Posterior cingulate gyrus (tissue), 11 donors: ENCODE data around the gene SHLD1.
"Not testable (repeated sequence)": the region's sequence is repeated elsewhere in the genome, so short reads cannot be mapped to it uniquely, and the experiment has no call there.

Experiments
- DNase-seq, 10 donors: peaks; one replicate each; pipeline versions ENCODE4 v3.0.0 to v3.0.0-alpha.2; 2020 to 2021; ENCODE audit warnings: mixed read lengths in 3 of 10
- intact Hi-C: fragments of 100-400 bp; cut with DNase I; formaldehyde crosslinking; loops from one replicate; pipeline ENCODE4 v1.15.1; 2023

Gene SHLD1

DNA sequence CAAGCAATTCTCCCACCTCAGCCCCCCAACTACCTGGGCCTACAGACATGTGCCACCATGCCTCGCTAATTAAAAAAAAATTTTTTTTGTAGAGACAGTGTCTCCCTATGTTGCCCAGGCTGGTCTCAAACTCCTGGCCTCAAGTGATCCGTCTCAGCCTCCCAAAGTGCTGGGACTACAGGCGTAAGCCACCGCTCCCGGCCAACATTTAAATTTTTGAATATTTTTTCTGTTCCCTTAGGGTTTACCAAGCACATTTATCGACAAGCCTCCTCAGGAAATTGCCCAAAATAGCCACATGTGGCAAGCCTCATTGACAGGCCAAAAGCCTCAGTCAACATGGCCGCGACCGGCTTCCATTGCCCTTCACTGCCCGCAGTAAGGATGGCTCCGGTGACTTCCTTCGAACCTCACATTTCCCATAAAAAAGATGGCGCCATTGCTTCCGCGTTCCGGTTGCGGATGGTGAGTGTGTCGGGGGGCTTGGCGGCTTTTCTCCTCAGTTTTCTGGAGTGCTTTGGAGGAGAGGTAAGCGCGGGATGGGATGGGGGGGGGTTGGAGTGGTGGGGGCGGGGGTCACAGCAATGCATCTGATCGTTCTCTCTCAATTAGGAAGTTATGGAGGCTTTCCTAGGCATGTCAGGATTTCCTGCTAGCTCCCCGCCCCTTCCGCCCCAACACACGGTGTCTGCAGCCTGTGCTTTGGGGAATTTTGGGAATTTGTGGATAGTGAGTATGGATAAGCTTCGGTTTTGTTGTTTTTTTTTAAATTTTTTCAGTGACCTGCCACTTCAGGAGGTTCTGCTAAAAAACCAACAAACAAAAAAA is at the start of gene SHLD1:
SHLD1 (plus strand) TSS at position 450 of the 828 bp plus-strand sequence. CDS start 22,465 bp downstream, outside the sequence.
- intact Hi-C loops = no loop called here
- DNase-seq = peak; percentile 75 to 97 (median 84)

- intact Hi-C loops, DNase-seq: not testable (repeated sequence)
These were observed 47.9 kb upstream of the SHLD1 start for GRCh38 chr20:5702339-5702738.

GRCh38 chr20:5703681-5704101 is 46.5 kb upstream of the SHLD1 start:
- DNase-seq = no peak
- intact Hi-C loops = no loop called here

- intact Hi-C loops = no loop called here
These were observed 44.4 kb upstream of the SHLD1 start for GRCh38 chr20:5705827-5706226.

GRCh38 chr20:5706797-5707196 is 43.4 kb upstream of the SHLD1 start:
- no peak for DNase-seq
- intact Hi-C loops = no loop called here

More at GRCh38 chr20:5705827-5706226, 44.4 kb upstream of the SHLD1 start:
- DNase-seq = no peak

- DNase-seq = no peak
- intact Hi-C loops = no loop called here
These were observed 39.6 kb upstream of the SHLD1 start for GRCh38 chr20:5710551-5710950.

DNA sequence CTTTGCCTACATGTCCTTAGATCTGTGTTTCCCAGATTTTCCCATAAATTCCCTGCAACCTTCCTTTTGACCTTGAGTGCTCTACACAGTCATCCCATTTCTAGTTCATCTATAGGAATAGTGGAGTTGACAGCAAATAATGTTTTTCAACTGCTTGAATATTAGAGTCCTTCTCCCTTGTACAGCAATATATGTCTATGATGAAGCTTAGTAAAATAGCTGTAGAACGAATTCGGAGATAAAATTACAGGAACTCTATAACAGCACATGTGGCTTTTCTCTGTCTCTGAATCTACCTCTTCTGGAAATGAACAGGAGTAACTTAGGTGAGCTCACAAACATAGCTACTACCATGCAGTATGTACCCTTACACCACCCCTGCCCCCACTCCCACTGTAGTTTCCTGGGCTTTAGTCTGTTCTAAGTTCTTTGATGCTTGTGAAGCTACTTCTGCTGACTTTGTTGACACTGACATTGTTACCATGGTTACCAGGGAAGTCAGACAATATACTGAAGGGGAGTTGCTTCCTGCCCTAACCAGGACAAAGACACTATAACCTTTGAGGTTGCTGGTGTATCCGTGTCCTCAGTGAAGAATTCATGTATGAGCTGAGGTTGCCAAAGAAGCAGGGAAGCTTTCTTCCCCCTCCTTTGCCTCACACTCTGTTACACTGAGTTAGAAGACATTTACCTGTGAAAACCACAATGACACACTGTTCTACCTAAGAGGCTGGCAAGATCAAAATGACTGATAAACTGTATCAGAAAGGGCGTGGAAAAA is 35.8 kb upstream of the SHLD1 start:
- intact Hi-C loops = no loop called here
- DNase-seq = no peak

- intact Hi-C loops = no loop called here
- no peak for DNase-seq
These were observed 34.9 kb upstream of the SHLD1 start for GRCh38 chr20:5715071-5715841.

DNA sequence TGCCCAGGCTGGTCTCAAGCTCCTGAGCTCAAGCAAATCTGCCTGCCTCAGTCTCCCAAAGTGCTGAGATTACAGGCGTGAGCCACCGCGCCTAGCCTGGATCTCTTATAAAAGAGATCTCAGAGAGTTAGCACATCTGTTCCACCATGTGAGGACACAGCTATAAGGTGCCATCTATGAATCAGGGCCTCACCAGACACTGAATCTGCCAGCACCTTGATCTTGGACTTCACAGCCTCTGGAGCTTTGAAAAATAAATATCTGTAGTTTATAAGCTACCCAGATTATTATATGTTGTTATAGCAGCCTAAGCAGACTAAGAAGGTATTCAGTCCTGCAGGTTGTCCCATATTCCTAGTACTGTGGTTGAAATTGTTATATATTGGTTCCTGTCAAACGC is 33.2 kb upstream of the SHLD1 start:
- intact Hi-C loops = no loop called here
- no peak for DNase-seq

GRCh38 chr20:5718896-5719595 is 31.2 kb upstream of the SHLD1 start:
- intact Hi-C loops = no loop called here
- DNase-seq = no peak

DNA sequence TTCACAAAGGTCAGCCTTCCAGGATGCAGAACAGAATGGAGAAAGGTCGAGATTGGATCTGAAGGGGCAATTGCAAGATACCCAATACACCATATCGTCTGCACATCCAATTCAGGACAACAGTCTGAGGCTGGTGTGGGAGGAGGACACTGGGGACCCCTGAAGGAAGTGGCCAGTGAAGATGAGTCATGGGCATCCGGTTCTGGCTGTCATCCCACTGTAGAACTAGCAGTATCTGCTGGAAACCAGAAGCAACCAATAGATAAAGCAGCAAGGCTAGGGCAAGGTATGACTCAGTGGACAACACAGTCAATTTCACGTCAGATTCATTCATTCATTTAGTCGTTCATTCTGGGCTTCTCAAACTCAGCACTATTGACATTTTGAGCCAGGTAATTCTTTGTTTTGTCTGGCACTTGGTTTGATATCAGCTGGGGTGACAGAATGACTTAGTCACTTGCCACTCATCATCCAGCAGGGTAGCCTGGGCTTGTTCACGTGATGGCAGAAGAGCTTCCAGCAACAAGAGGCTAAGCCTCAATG is 30.3 kb upstream of the SHLD1 start:
- intact Hi-C loops = no loop called here
- DNase-seq = no peak

- intact Hi-C loops = no loop called here
- no peak for DNase-seq
These were observed 29.5 kb upstream of the SHLD1 start for GRCh38 chr20:5720696-5721095.

DNA sequence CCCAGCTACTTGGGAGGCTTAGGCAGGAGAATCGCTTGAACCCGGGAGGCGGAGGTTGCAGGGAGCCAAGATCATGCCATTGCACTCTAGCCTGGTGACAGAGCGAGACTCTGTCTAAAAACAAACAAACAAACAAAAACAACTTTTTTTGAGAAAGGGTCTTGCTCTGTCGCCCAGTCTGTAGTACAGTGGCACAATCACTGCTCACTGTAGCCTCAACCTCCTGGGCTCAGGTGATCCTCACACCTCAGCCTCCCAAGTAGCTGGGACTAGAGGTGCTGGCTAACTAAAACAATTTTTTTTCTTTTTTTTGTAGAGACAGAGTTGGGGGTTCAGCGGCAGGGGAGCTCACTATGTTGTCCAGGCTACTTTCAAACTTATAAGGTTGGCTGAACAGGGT is 28.8 kb upstream of the SHLD1 start:
- intact Hi-C loops = not testable (repeated sequence)

DNA sequence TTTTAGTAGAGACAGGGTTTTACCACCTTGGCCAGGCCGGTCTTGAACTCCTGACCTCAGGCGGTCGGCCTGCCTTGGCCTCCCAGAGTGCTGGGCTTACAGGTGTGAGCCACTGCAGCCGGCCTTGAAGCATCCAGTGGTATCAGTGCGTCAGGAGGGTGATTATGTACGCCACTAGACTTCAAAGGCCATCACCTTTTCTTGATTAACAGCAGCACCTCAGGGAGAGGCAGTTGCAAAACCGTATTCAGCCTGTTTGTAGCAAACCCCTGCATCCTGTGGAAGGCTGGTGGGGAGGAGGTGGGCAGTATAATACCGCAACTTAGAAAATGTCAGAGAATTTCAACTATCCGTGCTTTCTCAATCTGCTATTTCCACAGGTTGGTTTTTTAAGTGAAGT is 27.3 kb upstream of the SHLD1 start:
- no peak for DNase-seq

More for the DNA sequence above, 28.8 kb upstream of the SHLD1 start:
- DNase-seq = not testable (repeated sequence)

GRCh38 chr20:5725183-5725463 is 25.1 kb upstream of the SHLD1 start:
- DNase-seq, intact Hi-C loops: not testable (repeated sequence)

More for the DNA sequence above, 27.3 kb upstream of the SHLD1 start:
- intact Hi-C loops = no loop called here

DNA sequence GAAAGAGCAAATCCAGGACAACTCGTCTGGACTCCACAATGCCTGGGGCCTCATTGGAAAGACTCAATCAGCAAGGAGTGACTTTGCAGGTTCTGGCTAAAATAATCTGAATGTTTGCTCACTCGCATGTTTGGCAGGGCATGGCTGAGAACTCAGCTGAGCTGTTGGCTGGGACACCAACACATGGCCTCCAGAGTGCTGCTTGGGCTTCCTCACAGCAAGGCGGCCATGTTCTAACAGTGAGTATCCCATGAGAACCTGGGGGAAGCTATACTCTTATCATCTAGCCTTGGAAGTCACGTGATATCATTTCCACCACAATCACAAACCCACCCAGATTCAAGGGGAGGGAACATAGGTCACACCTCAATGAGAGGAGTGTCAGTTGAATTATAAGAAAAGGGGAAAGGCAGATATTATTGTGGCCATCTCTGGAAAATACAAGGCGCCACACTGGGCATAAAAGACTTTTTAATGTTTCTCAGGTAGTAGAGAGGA is 23.1 kb upstream of the SHLD1 start:
- DNase-seq = no peak
- intact Hi-C loops = no loop called here

DNA sequence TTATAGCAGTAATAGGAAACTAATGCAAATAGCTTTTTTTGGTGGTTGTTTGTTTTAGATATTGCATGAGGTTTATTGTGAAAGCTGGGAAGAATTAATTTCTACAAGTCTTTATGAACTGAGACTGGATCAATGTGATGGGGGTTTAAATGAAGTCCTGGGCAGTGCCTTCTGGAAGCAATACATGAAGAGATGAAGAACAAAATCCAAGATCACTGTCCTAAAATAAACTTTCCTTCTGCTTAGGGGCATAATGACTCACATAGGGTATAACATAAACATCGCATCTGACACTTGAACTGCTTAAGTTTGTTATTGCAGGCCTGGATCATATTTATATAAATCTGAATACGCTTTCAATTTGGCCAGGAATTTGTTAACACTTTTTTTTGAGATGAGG is 20.9 kb upstream of the SHLD1 start:
- DNase-seq = no peak
- intact Hi-C loops = no loop called here

DNA sequence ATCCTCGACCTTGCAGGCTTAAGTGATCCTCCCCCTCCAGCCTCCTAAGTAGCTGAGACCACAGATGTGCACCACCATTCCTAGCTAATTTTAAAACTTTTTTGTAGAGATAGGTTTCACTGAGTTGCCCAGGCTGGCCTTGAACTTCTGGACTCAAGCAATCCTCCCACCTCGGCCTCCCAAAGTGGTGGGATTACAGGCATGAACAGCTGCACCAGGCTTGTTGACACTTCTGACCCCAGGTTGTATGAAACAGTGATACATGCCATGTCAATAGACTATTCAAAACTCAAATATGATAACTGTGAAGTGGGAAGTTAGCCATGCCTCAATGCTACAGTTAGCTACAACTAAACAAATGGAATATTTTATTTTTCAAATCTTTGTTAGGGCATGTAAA is 20.1 kb upstream of the SHLD1 start:
- no peak for DNase-seq
- intact Hi-C loops = no loop called here

DNA sequence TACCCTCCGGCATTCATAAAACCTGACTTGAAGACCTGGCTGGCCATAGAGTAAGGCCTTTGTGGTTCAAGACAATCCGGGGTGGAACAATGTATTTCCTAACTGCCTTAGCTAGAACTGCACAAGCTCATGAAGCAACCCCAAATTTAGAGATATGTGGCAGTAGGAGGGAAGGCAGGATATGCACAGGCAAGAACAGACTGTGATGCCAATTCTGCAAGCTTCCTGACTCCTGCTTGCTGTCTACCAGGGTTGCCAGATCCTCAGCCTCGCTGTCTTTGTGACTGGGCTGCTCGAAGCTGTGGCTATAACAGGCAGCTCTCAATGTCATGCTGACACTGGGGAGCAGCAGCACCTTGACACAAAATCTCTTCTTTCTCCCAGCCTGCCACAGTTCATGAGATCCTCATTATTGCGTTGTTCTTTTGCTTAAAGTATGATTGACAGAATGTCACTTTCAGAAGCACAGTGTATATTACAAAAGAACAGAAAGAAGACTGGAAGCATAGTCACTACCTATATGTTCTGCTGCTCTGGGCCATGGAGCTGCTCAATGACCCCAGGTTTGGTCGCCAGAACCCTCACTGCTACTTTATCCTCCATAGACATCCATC is 18.3 kb upstream of the SHLD1 start:
- DNase-seq = peak in 8 of 10 donors; percentile 31 to 93 (median 61)
- intact Hi-C loops = no loop called here

DNA sequence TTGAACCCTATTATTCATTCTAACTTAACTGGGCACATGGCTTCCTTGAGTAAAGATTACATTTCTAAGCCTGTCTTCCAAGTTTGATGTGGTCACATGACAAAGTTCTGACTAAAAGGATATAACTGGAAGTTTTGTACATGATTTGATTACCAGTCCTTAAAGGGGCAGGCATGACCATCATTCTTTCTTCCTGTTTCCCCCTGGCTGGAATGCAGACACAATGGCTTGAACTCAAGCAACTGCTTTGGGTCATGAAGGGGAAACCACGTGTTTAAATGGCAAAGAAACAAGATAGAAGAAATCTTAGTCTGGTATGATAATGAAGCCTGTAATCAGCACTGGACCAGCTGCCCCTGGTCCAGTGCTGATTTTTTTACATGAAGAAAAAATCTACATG is 15.6 kb upstream of the SHLD1 start:
- intact Hi-C loops = no loop called here
- no peak for DNase-seq
